Glutamatergic neuron (in vitro differentiated cells): Measurements from ENCODE around the gene PTPRJ. TPM values are rescaled to one million over a fixed set of nuclear protein-coding genes. Genes with fewer than 3 reads are reported as not detected.

Experiments
- DNase-seq: peaks from one replicate; pipeline ENCODE4 v3.0.0; 2022
- H3K27ac Mint-ChIP-seq: one replicate; pipeline ENCODE4 v1.8.0; 2020; ENCODE audit warnings: mild to moderate bottlenecking, mixed read lengths, inconsistent platforms; ENCODE audit not compliant: unreplicated experiment
- H3K27me3 Mint-ChIP-seq: one replicate; pipeline ENCODE4 v1.8.0; 2020; ENCODE audit warnings: mild to moderate bottlenecking, moderate library complexity, mixed read lengths, inconsistent platforms; ENCODE audit not compliant: unreplicated experiment
- H3K36me3 Mint-ChIP-seq: one replicate; pipeline ENCODE4 v1.8.0; 2020; ENCODE audit warnings: mild to moderate bottlenecking, mixed read lengths, inconsistent platforms; ENCODE audit not compliant: unreplicated experiment
- H3K4me1 Mint-ChIP-seq: one replicate; pipeline ENCODE4 v1.8.0; 2020; ENCODE audit warnings: mild to moderate bottlenecking, low read depth, mixed read lengths, inconsistent platforms; ENCODE audit not compliant: unreplicated experiment
- H3K4me3 Mint-ChIP-seq: one replicate; pipeline ENCODE4 v1.8.0; 2020; ENCODE audit warnings: mild to moderate bottlenecking, mixed read lengths, inconsistent platforms; ENCODE audit not compliant: unreplicated experiment
- H3K9me3 Mint-ChIP-seq: one replicate; pipeline ENCODE4 v1.8.0; 2020; ENCODE audit warnings: mild to moderate bottlenecking, moderate library complexity, mixed read lengths, inconsistent platforms; ENCODE audit not compliant: unreplicated experiment
- CTCF ChIP-seq: fragments of 200-600 bp; sonication (generic); IDR thresholded peaks from one replicate; pipeline ENCODE4 v1.5.0; 2021; ENCODE audit not compliant: partially characterized antibody, unreplicated experiment
- total RNA-seq: library from RNA; stranded (reverse); fragmentation: NEBNext Ultra II Directional; extraction: Animal tissue kit (Norgen Biotek cat#: 25700); gene quantifications from one replicate; pipeline ENCODE4 v1.2.1, GENCODE V29; 2021; ENCODE audit not compliant: unreplicated experiment

Gene PTPRJ
- total RNA-seq, 1 donor from 2014 or later = 2.4 TPM

GRCh38 chr11:48001438-48002021 is 21.2 kb downstream of the PTPRJ start:
- Mint-ChIP-seq H3K27ac (no peak overlapping the region), H3K27me3 (peaks cover 7% of the 10 kb centered on the region), H3K36me3 (no peaks in the 10 kb centered on the region), H3K4me3 (no peak overlapping the region), H3K4me1 (peaks cover 8% of the 10 kb centered on the region), H3K9me3 (peaks cover 2% of the 10 kb centered on the region)
- no peak for TF ChIP-seq CTCF
- no peak for DNase-seq

DNA sequence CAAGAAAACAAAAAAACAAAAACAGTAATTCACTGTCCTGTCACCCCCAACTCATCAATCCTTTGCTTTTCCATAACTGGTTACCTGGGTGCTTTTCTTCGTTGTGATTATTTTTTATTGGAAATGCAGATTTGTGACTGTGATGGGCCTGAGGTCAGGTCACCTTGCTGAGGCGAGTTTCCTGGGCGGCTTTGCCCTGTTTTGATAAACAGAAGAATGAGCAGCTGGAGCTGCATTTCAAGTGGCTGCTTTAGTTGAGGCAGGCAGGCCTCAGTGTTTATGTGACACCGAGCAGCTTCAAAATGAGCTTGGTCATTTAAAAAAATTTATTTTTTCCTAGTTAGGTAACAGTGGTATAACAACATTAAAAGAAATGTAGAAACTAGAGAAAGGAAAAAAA is 22.2 kb downstream of the PTPRJ start:
- no peak overlapping the region for H3K27ac Mint-ChIP-seq
- H3K36me3 Mint-ChIP-seq = no peaks in the 10 kb centered on the region
- H3K4me1 Mint-ChIP-seq = peaks cover 10% of the 10 kb centered on the region
- no peak overlapping the region for H3K4me3 Mint-ChIP-seq
- no peak for DNase-seq
- H3K27me3 Mint-ChIP-seq = peaks cover 9% of the 10 kb centered on the region
- H3K9me3 Mint-ChIP-seq = peaks cover 2% of the 10 kb centered on the region
- TF ChIP-seq CTCF = no peak

DNA sequence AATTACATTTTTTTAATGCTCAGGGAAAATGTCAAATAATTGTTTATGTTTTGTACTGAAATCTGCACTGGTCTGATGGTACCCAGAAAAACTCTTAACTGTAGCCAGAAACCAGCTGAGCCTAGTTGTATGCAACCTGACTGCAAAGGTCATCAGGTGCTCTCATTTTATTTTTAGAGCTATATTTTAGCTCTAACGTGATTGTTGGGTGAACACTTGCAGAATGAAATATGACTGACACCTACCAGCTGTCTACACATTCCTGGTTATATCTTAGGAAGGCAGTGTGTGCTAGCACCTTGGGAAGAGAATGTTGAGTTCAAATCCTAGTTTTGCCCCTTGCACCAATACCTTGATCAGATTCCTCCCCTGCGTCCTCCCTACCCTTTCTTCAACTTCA is 23.6 kb downstream of the PTPRJ start:
- Mint-ChIP-seq H3K4me3 (no peak overlapping the region), H3K4me1 (peaks cover 10% of the 10 kb centered on the region), H3K27ac (no peak overlapping the region), H3K27me3 (peaks cover 9% of the 10 kb centered on the region), H3K9me3 (peaks cover 2% of the 10 kb centered on the region), H3K36me3 (no peaks in the 10 kb centered on the region)
- no peak for DNase-seq
- TF ChIP-seq CTCF = no peak

DNA sequence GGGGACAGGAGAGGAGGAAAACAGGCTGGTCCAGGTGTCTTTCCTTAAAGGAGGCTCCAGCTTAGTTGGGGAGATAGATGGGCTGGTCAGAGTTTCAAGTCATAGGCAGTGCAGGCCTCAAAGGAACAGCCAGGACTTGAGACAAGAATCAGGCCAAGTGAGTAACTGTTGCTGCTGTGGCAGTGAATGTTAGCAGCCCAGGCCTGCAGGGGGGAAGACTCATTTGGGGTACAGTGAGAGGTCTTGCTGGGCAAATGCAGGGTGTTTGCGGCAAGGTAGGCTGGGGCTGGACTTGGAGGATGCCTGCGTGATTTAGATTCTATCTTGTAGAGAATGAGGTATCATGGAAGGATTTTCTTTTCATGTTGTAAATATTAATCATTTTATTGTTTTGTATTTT is 24.1 kb downstream of the PTPRJ start:
- TF ChIP-seq CTCF = no peak
- Mint-ChIP-seq H3K27ac (peak overlapping the region; percentile 18), H3K36me3 (no peaks in the 10 kb centered on the region), H3K9me3 (peaks cover 1% of the 10 kb centered on the region), H3K4me3 (no peak overlapping the region), H3K4me1 (peaks cover 10% of the 10 kb centered on the region), H3K27me3 (peaks cover 9% of the 10 kb centered on the region)
- DNase-seq = no peak

- Mint-ChIP-seq H3K4me1 (peaks cover 10% of the 10 kb centered on the region), H3K27me3 (peaks cover 9% of the 10 kb centered on the region), H3K36me3 (no peaks in the 10 kb centered on the region), H3K27ac (peak overlapping the region; percentile 54), H3K4me3 (no peak overlapping the region), H3K9me3 (no peaks in the 10 kb centered on the region)
- DNase-seq = no peak
- TF ChIP-seq CTCF = no peak
These were observed 24.8 kb downstream of the PTPRJ start for GRCh38 chr11:48005136-48005535.
